Muscle of leg (tissue), 11 donors: ENCODE results near the gene RERG. TPM values are rescaled to one million over a fixed set of nuclear protein-coding genes. Genes with fewer than 3 reads are reported as not detected.

ENCODE experiments used
- DNase-seq: peaks from one replicate; pipeline ENCODE4 v3.0.0; 2013
- H3K27ac ChIP-seq: one replicate; pipeline ENCODE4 v1.5.1; 2013; ENCODE audit warnings: mild to moderate bottlenecking, low read length, control low read depth
- H3K27me3 ChIP-seq: one replicate; pipeline ENCODE4 v1.6.1; 2013; ENCODE audit warnings: low read length; ENCODE audit not compliant: control insufficient read depth, insufficient read depth
- H3K36me3 ChIP-seq: one replicate; pipeline ENCODE4 v1.6.1; 2013; ENCODE audit warnings: low read length; ENCODE audit not compliant: control insufficient read depth, insufficient read depth
- H3K4me1 ChIP-seq: one replicate; pipeline ENCODE4 v1.6.1; 2013; ENCODE audit warnings: low read length; ENCODE audit not compliant: control insufficient read depth, insufficient read depth
- H3K4me3 ChIP-seq: one replicate; pipeline ENCODE4 v1.5.1; 2013; ENCODE audit warnings: low read length, control low read depth
- H3K9me3 ChIP-seq: replicated peaks from 2 replicates; pipeline ENCODE4 v1.6.1; 2013; ENCODE audit warnings: low read depth, low read length; ENCODE audit not compliant: control insufficient read depth
- WGBS: methylation state at CpG from one replicate; pipeline ENCODE4 v1.1.5; 2013; ENCODE audit warnings: missing lambda C conversion rate; ENCODE audit not compliant: insufficient coverage; 5-methylcytosine and 5-hydroxymethylcytosine counted together
- polyA plus RNA-seq, 8 donors: library from polyadenylated mRNA; unstranded; fragments of 120-200 nt; gene quantifications; one replicate each; pipeline versions ENCODE4 v1.2.1 to v1.2.3, GENCODE V29; 2013; ENCODE audit warnings: inconsistent platforms in 1 of 8, low replicate concordance in 1 of 8; ENCODE audit not compliant: insufficient read length in 8 of 8, insufficient read depth in 1 of 8
- total RNA-seq: library from RNA; stranded (reverse); fragments of 120-200 nt; gene quantifications from one replicate; pipeline ENCODE4 v1.2.4, GENCODE V29; 2013

Gene RERG
- total and polyA plus RNA-seq, 9 donors = 3.8 to 8.1 (median 5.4) TPM

GRCh38 chr12:15225136-15225862, 4.1 kb upstream of the RERG start:
- DNase-seq = no peak
- H3K4me1 ChIP-seq = peaks cover 5% of the 10 kb centered on the region
- H3K27ac ChIP-seq = no peak overlapping the region
- no peak overlapping the region for H3K4me3 ChIP-seq
- no peaks in the 10 kb centered on the region for H3K9me3 ChIP-seq
- no CpG with 5 or more reads among the region's 2 CpGs for WGBS
- peaks cover 5% of the 10 kb centered on the region for H3K27me3 ChIP-seq
- H3K36me3 ChIP-seq = no peaks in the 10 kb centered on the region

GRCh38 chr12:15222219-15222618, 1.0 kb upstream of the RERG start:
- no peak for DNase-seq
- no peak overlapping the region for H3K4me3 ChIP-seq
- no peaks in the 10 kb centered on the region for H3K9me3 ChIP-seq
- H3K4me1 ChIP-seq = peaks cover 5% of the 10 kb centered on the region
- H3K27ac ChIP-seq = no peak overlapping the region
- H3K36me3 ChIP-seq = no peaks in the 10 kb centered on the region
- 59% methylated on average over 3 of the region's 3 CpGs for WGBS
- peaks cover 5% of the 10 kb centered on the region for H3K27me3 ChIP-seq

- Histone ChIP-seq H3K36me3 (no peaks in the 10 kb centered on the region), H3K27ac (peak overlapping the region; percentile 16), H3K9me3 (no peaks in the 10 kb centered on the region), H3K4me3 (peak overlapping the region; percentile 41), H3K27me3 (peaks cover 5% of the 10 kb centered on the region), H3K4me1 (peaks cover 5% of the 10 kb centered on the region)
- DNase-seq = no peak
- 83% methylated on average over 1 of the region's 4 CpGs for WGBS
Measured at GRCh38 chr12:15220451-15220850, 766 bp downstream of the RERG start.

- H3K27ac ChIP-seq = no peak overlapping the region
- H3K4me1 ChIP-seq = peaks cover 5% of the 10 kb centered on the region
- H3K4me3 ChIP-seq = no peak overlapping the region
- H3K27me3 ChIP-seq = peaks cover 5% of the 10 kb centered on the region
- no peaks in the 10 kb centered on the region for H3K9me3 ChIP-seq
- no peak for DNase-seq
- no peaks in the 10 kb centered on the region for H3K36me3 ChIP-seq
- WGBS = 54% methylated on average over 4 of the region's 6 CpGs
Measured at GRCh38 chr12:15218794-15219193, 2.4 kb downstream of the RERG start.

GRCh38 chr12:15216036-15216889, 5.0 kb downstream of the RERG start:
- DNase-seq = no peak
- whole genome bisulfite sequencing = 79% methylated on average over 2 of the region's 5 CpGs
- Histone ChIP-seq H3K27ac (no peak overlapping the region), H3K4me1 (peaks cover 3% of the 10 kb centered on the region), H3K36me3 (no peaks in the 10 kb centered on the region), H3K9me3 (no peaks in the 10 kb centered on the region), H3K4me3 (no peak overlapping the region), H3K27me3 (peaks cover 5% of the 10 kb centered on the region)

- Histone ChIP-seq H3K36me3 (no peaks in the 10 kb centered on the region), H3K9me3 (no peaks in the 10 kb centered on the region), H3K27me3 (no peaks in the 10 kb centered on the region), H3K27ac (no peak overlapping the region), H3K4me3 (no peak overlapping the region), H3K4me1 (no peaks in the 10 kb centered on the region)
- peak; percentile 50 for DNase-seq
- WGBS = 51% methylated on average over 4 of the region's 6 CpGs
Measured at GRCh38 chr12:15214851-15215601, 6.2 kb downstream of the RERG start.

GRCh38 chr12:15212930-15213329, 8.3 kb downstream of the RERG start:
- Histone ChIP-seq H3K4me3 (no peak overlapping the region), H3K4me1 (no peaks in the 10 kb centered on the region), H3K27me3 (no peaks in the 10 kb centered on the region), H3K36me3 (no peaks in the 10 kb centered on the region), H3K27ac (no peak overlapping the region), H3K9me3 (no peaks in the 10 kb centered on the region)
- WGBS = no CpG with 5 or more reads among the region's 2 CpGs
- DNase-seq = no peak

- no peaks in the 10 kb centered on the region for H3K27me3 ChIP-seq
- no peak overlapping the region for H3K4me3 ChIP-seq
- H3K27ac ChIP-seq = no peak overlapping the region
- WGBS = no CpG with 5 or more reads among the region's 1 CpG
- DNase-seq = peak; percentile 78
- H3K36me3 ChIP-seq = no peaks in the 10 kb centered on the region
- H3K9me3 ChIP-seq = no peaks in the 10 kb centered on the region
- H3K4me1 ChIP-seq = no peaks in the 10 kb centered on the region
Measured at GRCh38 chr12:15209782-15210181, 11.4 kb downstream of the RERG start.

- Histone ChIP-seq H3K27me3 (no peaks in the 10 kb centered on the region), H3K36me3 (no peaks in the 10 kb centered on the region), H3K27ac (peak overlapping the region; percentile 42), H3K4me3 (no peak overlapping the region), H3K4me1 (no peaks in the 10 kb centered on the region), H3K9me3 (no peaks in the 10 kb centered on the region)
- 80% methylated on average over 2 of the region's 7 CpGs for WGBS
- DNase-seq = no peak
Measured at GRCh38 chr12:15208871-15209656, 12.2 kb downstream of the RERG start.
